Endothelial cell of umbilical vein (primary cell): ENCODE data around the gene WDR82.

Source experiments
- CTCF ChIP-seq, 2 donors: IDR thresholded peaks; 1 replicate in 1 of 2; 2 replicates in 1 of 2; pipeline ENCODE4 v1.5.1; 2011; ENCODE audit warnings: low read length in 2 of 2, mild to moderate bottlenecking in 2 of 2, moderate library complexity in 2 of 2, control low read depth in 1 of 2, inconsistent platforms in 1 of 2, low read depth in 1 of 2; ENCODE audit not compliant: insufficient read depth in 1 of 2; ENCODE audit errors: extremely low read depth in 1 of 2
- TF ChIP-seq, protein P1 (sequence below): IDR thresholded peaks from 2 replicates; pipeline ENCODE4 v1.6.1; 2011; ENCODE audit not compliant: insufficient read depth, insufficient read length

DNA sequence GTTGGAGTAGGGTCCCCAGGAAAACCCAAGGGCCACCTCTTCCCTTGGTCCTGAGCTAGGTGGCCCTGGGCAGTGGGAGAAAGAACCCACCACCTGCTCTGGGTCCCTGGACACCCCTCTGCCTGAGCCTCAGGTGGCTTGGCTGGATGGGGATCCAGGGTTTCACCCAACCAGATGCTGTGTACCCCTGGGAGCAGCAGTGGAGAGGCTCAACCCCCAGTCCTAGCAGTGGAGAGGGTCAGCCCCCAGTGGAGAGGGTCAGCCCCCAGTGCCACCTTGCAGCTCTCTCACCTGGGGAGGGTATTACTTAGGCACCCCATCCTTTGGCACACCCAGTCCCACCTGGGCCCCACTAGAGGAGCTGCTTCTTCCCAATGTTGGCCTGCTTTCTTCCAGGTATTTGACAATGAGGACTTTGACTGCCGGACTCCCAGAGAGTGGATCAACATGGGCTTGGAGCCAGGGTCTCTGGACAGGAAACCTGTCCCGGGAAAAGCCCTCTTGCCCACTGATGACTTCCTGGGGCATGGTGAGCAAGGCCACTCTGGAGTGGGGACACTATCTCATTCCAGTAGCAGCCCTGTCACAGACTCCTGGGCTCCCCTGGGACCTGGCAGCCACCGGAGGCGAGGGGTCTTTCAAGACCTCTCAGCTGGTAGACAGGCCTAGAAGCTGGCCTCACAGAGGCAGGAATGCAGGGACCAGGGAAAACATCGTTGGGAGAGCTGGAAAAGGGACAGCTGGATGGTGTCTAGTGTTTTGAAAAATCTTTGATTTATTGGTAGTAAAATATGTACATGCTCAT is 49.2 kb upstream of the WDR82 start:
- TF ChIP-seq CTCF (IDR thresholded peaks at IDR 0.05; ENCODE audit: extremely low read depth in 1 of 2, insufficient read depth in 1 of 2, low read depth in 1 of 2, low read length in 2 of 2): no peak
- TF ChIP-seq, protein P1, sequence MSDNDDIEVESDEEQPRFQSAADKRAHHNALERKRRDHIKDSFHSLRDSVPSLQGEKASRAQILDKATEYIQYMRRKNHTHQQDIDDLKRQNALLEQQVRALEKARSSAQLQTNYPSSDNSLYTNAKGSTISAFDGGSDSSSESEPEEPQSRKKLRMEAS: no peak
